HepG2 (cell line): Measurements from ENCODE around the gene ATP2C2. TPM values are rescaled to one million over a fixed set of nuclear protein-coding genes. Genes with fewer than 3 reads are reported as not detected.
A peak's percentile ranks its signal among the peaks of the same experiment; 100 is the strongest.

Experiments used
- ATM ChIP-seq: fragments of 450-650 bp; IDR thresholded peaks from 2 replicates; pipeline ENCODE4 v1.7.1; 2017; ENCODE audit warnings: mild to moderate bottlenecking, borderline replicate concordance
- FIP1L1 ChIP-seq: fragments of 200-400 bp; formaldehyde crosslinking; IDR thresholded peaks from 2 replicates; pipeline ENCODE4 v1.6.1; 2018; ENCODE audit warnings: low read depth, mild to moderate bottlenecking, low read length, moderate library complexity, borderline replicate concordance; ENCODE audit not compliant: insufficient read depth
- ZNF20 ChIP-seq: sonication (generic); formaldehyde crosslinking; IDR thresholded peaks from 2 replicates; pipeline ENCODE4 v1.4.0; 2020; ENCODE audit warnings: mild to moderate bottlenecking, moderate library complexity, missing genetic modification reagents
- ZNF224 ChIP-seq: sonication (generic); formaldehyde crosslinking; IDR thresholded peaks from 2 replicates; pipeline ENCODE4 v1.5.0; 2020; ENCODE audit warnings: mild to moderate bottlenecking, missing genetic modification reagents
- ZNF737 ChIP-seq: sonication (generic); formaldehyde crosslinking; IDR thresholded peaks from 2 replicates; pipeline ENCODE4 v1.5.0; 2020; ENCODE audit warnings: missing genetic modification reagents, mild to moderate bottlenecking, borderline replicate concordance
- polyA plus RNA-seq, 8 experiments: library from polyadenylated mRNA; depleted of rRNA in 3 of 8; stranded (reverse) in 7 of 8; unstranded in 1 of 8; fragments of >200 nt; fragmentation: Illumina TruSeq in 4 of 8; extraction: Trizol in 4 of 8; gene quantifications; 2 replicates each; pipeline versions ENCODE4 v1.2.1 to v1.2.3, GENCODE V29; 2011 to 2016; ENCODE audit warnings: low read depth in 4 of 8, missing spikeins in 1 of 8, mixed read lengths in 1 of 8; ENCODE audit not compliant: insufficient read depth in 1 of 8
- total RNA-seq, 5 experiments: library from RNA; depleted of rRNA; stranded (reverse); fragments of >200 nt; fragmentation: Illumina TruSeq; extraction: Trizol; gene quantifications; 2 replicates each; pipeline ENCODE4 v1.2.3, GENCODE V29; 2016; ENCODE audit warnings: low read depth in 1 of 5
- TF ChIP-seq, protein P1 (sequence below): sonication (generic); formaldehyde crosslinking; IDR thresholded peaks from 2 replicates; pipeline ENCODE4 v1.4.0; 2020; ENCODE audit warnings: missing genetic modification reagents
- TF ChIP-seq, protein P2 (sequence below): sonication (generic); formaldehyde crosslinking; IDR thresholded peaks from one replicate; pipeline ENCODE4 v1.5.1; 2020; ENCODE audit warnings: mild to moderate bottlenecking, missing genetic modification reagents; ENCODE audit errors: not compliant biosample characterization
- TF ChIP-seq, protein P3 (sequence below): sonication (generic); formaldehyde crosslinking; IDR thresholded peaks from 2 replicates; pipeline ENCODE4 v1.4.0; 2020; ENCODE audit warnings: missing genetic modification reagents
- TF ChIP-seq, protein P4 (sequence below): IDR thresholded peaks from 2 replicates; pipeline ENCODE4 v1.6.1; 2012; ENCODE audit warnings: low read depth, low read length, improper control_type of control experiment

ATP2C2 gene
- total and polyA plus RNA-seq, 2 of the 13 experiments (the other 11 are each of a cell fraction or from before 2014, with no cell fraction given) = 0.07 TPM; not detected in 1

DNA sequence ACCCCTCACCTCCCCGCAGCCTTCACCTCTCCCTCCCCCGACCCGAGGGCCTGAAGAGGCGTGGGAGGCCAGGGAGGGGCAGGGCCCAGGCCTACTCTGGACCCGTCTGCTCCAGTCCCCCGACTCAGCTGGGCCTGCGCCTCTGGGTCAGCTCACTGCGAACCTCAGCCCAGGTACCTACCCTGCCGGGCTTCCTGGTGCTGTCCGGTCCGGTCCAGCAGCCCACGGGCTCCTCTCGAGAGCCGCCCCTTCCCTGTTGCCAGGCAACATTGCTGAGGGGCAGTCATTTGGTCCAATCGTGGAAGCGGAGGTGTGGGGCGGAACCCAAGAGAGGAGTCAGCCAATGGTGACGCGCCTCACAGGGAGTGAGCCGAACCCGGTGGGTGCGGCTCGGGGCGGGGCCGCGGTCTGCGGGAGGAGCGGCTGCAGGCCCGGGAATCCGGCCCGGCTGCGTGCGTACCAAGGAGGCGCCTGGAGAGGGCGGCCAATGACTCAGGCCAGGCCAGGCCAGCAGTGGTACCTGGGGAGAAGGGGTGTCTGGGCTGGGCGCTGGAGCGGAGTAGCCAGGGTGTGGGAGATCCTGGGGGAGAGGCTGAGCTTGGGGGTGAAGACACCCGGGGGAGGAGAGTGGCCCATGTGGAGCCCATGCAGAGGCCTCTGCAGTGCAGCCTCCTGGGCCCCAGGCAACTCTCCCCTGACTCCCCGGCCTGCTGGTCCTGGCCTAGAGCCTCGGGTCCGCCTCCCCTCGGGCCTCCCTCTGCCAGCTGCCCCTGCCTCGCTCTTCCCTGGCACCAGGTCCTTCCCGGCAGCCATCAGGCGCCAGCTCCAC is 136.3 kb downstream of the ATP2C2 start, which contains the start of gene MEAK7 (continued):
- TF ChIP-seq, protein P1, sequence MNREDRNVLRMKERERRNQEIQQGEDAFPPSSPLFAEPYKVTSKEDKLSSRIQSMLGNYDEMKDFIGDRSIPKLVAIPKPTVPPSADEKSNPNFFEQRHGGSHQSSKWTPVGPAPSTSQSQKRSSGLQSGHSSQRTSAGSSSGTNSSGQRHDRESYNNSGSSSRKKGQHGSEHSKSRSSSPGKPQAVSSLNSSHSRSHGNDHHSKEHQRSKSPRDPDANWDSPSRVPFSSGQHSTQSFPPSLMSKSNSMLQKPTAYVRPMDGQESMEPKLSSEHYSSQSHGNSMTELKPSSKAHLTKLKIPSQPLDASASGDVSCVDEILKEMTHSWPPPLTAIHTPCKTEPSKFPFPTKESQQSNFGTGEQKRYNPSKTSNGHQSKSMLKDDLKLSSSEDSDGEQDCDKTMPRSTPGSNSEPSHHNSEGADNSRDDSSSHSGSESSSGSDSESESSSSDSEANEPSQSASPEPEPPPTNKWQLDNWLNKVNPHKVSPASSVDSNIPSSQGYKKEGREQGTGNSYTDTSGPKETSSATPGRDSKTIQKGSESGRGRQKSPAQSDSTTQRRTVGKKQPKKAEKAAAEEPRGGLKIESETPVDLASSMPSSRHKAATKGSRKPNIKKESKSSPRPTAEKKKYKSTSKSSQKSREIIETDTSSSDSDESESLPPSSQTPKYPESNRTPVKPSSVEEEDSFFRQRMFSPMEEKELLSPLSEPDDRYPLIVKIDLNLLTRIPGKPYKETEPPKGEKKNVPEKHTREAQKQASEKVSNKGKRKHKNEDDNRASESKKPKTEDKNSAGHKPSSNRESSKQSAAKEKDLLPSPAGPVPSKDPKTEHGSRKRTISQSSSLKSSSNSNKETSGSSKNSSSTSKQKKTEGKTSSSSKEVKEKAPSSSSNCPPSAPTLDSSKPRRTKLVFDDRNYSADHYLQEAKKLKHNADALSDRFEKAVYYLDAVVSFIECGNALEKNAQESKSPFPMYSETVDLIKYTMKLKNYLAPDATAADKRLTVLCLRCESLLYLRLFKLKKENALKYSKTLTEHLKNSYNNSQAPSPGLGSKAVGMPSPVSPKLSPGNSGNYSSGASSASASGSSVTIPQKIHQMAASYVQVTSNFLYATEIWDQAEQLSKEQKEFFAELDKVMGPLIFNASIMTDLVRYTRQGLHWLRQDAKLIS (CRISPR knock-in tag) = no peak
- no peak for TF ChIP-seq ZNF224 (CRISPR knock-in tag)
- TF ChIP-seq, protein P2, sequence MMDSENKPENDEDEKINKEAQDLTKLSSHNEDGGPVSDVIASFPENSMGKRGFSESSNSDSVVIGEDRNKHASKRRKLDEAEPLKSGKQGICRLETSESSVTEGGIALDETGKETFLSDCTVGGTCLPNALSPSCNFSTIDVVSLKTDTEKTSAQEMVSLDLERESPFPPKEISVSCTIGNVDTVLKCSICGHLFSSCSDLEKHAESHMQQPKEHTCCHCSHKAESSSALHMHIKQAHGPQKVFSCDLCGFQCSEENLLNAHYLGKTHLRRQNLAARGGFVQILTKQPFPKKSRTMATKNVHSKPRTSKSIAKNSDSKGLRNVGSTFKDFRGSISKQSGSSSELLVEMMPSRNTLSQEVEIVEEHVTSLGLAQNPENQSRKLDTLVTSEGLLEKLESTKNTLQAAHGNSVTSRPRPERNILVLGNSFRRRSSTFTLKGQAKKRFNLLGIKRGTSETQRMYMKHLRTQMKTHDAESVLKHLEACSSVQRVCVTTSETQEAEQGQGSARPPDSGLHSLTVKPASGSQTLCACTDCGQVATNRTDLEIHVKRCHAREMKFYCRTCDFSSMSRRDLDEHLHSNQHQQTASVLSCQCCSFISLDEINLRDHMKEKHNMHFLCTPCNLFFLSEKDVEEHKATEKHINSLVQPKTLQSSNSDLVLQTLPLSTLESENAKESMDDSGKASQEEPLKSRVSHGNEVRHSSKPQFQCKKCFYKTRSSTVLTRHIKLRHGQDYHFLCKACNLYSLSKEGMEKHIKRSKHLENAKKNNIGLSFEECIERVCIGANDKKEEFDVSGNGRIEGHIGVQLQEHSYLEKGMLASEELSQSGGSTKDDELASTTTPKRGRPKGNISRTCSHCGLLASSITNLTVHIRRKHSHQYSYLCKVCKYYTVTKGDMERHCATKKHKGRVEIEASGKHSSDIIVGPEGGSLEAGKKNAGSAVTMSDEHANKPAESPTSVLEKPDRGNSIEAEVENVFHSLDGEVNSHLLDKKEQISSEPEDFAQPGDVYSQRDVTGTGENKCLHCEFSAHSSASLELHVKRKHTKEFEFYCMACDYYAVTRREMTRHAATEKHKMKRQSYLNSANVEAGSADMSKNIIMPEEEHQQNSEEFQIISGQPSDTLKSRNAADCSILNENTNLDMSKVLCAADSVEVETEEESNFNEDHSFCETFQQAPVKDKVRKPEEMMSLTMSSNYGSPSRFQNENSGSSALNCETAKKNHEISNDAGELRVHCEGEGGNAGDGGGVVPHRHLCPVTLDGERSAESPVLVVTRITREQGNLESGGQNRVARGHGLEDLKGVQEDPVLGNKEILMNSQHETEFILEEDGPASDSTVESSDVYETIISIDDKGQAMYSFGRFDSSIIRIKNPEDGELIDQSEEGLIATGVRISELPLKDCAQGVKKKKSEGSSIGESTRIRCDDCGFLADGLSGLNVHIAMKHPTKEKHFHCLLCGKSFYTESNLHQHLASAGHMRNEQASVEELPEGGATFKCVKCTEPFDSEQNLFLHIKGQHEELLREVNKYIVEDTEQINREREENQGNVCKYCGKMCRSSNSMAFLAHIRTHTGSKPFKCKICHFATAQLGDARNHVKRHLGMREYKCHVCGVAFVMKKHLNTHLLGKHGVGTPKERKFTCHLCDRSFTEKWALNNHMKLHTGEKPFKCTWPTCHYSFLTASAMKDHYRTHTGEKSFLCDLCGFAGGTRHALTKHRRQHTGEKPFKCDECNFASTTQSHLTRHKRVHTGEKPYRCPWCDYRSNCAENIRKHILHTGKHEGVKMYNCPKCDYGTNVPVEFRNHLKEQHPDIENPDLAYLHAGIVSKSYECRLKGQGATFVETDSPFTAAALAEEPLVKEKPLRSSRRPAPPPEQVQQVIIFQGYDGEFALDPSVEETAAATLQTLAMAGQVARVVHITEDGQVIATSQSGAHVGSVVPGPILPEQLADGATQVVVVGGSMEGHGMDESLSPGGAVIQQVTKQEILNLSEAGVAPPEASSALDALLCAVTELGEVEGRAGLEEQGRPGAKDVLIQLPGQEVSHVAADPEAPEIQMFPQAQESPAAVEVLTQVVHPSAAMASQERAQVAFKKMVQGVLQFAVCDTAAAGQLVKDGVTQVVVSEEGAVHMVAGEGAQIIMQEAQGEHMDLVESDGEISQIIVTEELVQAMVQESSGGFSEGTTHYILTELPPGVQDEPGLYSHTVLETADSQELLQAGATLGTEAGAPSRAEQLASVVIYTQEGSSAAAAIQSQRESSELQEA = no peak
- TF ChIP-seq, protein P3, sequence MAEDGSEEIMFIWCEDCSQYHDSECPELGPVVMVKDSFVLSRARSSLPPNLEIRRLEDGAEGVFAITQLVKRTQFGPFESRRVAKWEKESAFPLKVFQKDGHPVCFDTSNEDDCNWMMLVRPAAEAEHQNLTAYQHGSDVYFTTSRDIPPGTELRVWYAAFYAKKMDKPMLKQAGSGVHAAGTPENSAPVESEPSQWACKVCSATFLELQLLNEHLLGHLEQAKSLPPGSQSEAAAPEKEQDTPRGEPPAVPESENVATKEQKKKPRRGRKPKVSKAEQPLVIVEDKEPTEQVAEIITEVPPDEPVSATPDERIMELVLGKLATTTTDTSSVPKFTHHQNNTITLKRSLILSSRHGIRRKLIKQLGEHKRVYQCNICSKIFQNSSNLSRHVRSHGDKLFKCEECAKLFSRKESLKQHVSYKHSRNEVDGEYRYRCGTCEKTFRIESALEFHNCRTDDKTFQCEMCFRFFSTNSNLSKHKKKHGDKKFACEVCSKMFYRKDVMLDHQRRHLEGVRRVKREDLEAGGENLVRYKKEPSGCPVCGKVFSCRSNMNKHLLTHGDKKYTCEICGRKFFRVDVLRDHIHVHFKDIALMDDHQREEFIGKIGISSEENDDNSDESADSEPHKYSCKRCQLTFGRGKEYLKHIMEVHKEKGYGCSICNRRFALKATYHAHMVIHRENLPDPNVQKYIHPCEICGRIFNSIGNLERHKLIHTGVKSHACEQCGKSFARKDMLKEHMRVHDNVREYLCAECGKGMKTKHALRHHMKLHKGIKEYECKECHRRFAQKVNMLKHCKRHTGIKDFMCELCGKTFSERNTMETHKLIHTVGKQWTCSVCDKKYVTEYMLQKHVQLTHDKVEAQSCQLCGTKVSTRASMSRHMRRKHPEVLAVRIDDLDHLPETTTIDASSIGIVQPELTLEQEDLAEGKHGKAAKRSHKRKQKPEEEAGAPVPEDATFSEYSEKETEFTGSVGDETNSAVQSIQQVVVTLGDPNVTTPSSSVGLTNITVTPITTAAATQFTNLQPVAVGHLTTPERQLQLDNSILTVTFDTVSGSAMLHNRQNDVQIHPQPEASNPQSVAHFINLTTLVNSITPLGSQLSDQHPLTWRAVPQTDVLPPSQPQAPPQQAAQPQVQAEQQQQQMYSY (CRISPR knock-in tag) = peak; percentile 60; the same call in 1 of the 2 replicates
- TF ChIP-seq FIP1L1 = no peak
- TF ChIP-seq ZNF737 (CRISPR knock-in tag) = no peak
- TF ChIP-seq, protein P4, sequence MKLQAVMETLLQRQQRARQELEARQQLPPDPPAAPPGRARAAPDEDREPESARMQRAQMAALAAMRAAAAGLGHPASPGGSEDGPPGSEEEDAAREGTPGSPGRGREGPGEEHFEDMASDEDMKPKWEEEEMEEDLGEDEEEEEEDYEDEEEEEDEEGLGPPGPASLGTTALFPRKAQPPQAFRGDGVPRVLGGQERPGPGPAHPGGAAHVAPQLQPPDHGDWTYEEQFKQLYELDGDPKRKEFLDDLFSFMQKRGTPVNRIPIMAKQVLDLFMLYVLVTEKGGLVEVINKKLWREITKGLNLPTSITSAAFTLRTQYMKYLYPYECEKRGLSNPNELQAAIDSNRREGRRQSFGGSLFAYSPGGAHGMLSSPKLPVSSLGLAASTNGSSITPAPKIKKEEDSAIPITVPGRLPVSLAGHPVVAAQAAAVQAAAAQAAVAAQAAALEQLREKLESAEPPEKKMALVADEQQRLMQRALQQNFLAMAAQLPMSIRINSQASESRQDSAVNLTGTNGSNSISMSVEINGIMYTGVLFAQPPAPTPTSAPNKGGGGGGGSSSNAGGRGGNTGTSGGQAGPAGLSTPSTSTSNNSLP = no peak
- no peak for TF ChIP-seq ZNF20
- no peak for TF ChIP-seq ATM
